GM12878 (cell line): Measurements from ENCODE around the gene BCKDHB. TPM values are rescaled to one million over a fixed set of nuclear protein-coding genes. Genes with fewer than 3 reads are reported as not detected.

Experiments
- ATAC-seq: fragments of 200-7000 bp; cut with Tn5 transposase; 3 replicates; pipeline ENCODE4 v1.9.1; 2020; ENCODE audit warnings: mild to moderate bottlenecking, moderate library complexity
- BruUV-seq: library from RNA; stranded (reverse); fragments of 400-500 nt; replicated peaks from 2 replicates; lab custom pipeline; 2021; lab: Mats Ljungman, UMichigan
- CTCF ChIA-PET: fragments of 300-600 bp; sonication (Branson Sonifier 250); formaldehyde crosslinking; extraction: SDS; loops from one replicate; lab custom pipeline; 2021; ENCODE audit warnings: inconsistent platforms; lab: Yijun Ruan, JAX
- POLR2A ChIA-PET: fragments of 350-600 bp; formaldehyde crosslinking; extraction: SDS; loops from one replicate; lab custom pipeline; 2021; ENCODE audit warnings: inconsistent platforms; lab: Charles Lee
- RAD21 ChIA-PET: fragments of 300-600 bp; sonication (Branson Sonifier 250); formaldehyde crosslinking; loops from one replicate; lab custom pipeline; 2023; ENCODE audit warnings: antibody characterized with exemption; ENCODE audit not compliant: unreplicated experiment; lab: Charles Lee
- SMC1A ChIA-PET: fragments of 300-600 bp; sonication (Branson Sonifier 250); formaldehyde crosslinking; loops from one replicate; lab custom pipeline; 2023; ENCODE audit not compliant: unreplicated experiment, uncharacterized antibody; lab: Charles Lee
- DNase-seq: peaks from one replicate; pipeline ENCODE4 v3.0.0-alpha.2; 2011; ENCODE audit warnings: low read depth, low spot score
- FAIRE-seq: peaks from 3 replicates; lab custom pipeline; 2011; peaks lifted over from hg19 to GRCh38; lab: Jason Lieb, UNC
- H2AFZ ChIP-seq: 2 replicates; pipeline ENCODE4 v1.6.0; 2011; ENCODE audit warnings: low read depth, low read length, control low read depth; ENCODE audit not compliant: control insufficient read depth
- H3K27ac ChIP-seq: 2 replicates; pipeline ENCODE4 v1.5.1; 2011; ENCODE audit warnings: control low read depth; ENCODE audit not compliant: control insufficient read depth, insufficient read depth
- H3K27me3 ChIP-seq, 2 experiments: replicated peaks in 1 of 2; 2 replicates each; pipeline versions ENCODE4 v1.6.0 to v1.6.1; 2011; ENCODE audit warnings: low read length in 1 of 2; ENCODE audit not compliant: control insufficient read depth in 2 of 2, insufficient read depth in 2 of 2
- H3K36me3 ChIP-seq, 2 experiments: 2 replicates each; pipeline ENCODE4 v1.5.1; 2011; ENCODE audit warnings: low read length in 1 of 2; ENCODE audit not compliant: control insufficient read depth in 2 of 2, insufficient read depth in 2 of 2
- H3K4me1 ChIP-seq: 2 replicates; pipeline ENCODE4 v1.6.1; 2011; ENCODE audit warnings: mild to moderate bottlenecking, low read length, moderate library complexity, mixed read lengths; ENCODE audit not compliant: control insufficient read depth, insufficient read depth
- H3K4me2 ChIP-seq: 2 replicates; pipeline ENCODE4 v1.6.0; 2011; ENCODE audit warnings: control low read depth; ENCODE audit not compliant: control insufficient read depth, insufficient read depth
- H3K4me3 ChIP-seq: fragments of 200-600 bp; sonication (generic); 2 replicates; pipeline ENCODE4 v1.5.1; 2016
- H3K79me2 ChIP-seq: 2 replicates; pipeline ENCODE4 v1.6.0; 2011; ENCODE audit warnings: low read length; ENCODE audit not compliant: control insufficient read depth, insufficient read depth
- H3K9ac ChIP-seq: 2 replicates; pipeline ENCODE4 v1.8.0; 2011; ENCODE audit warnings: low read length, control low read depth, mixed read lengths; ENCODE audit not compliant: control insufficient read depth, insufficient read depth
- H3K9me3 ChIP-seq: replicated peaks from 3 replicates; pipeline ENCODE4 v1.5.1; 2011; ENCODE audit warnings: mild to moderate bottlenecking, low read length; ENCODE audit not compliant: control insufficient read depth, insufficient read depth
- H4K20me1 ChIP-seq: 2 replicates; pipeline ENCODE4 v1.6.0; 2011; ENCODE audit not compliant: control insufficient read depth, insufficient read depth
- CTCF ChIP-seq, 3 experiments: IDR thresholded peaks in 2 of 3; conservative IDR thresholded peaks in 1 of 3; 2 replicates each; pipeline ENCODE4 v1.5.1; 2011; ENCODE audit warnings: low read depth in 3 of 3, low read length in 3 of 3, mild to moderate bottlenecking in 3 of 3, control low read depth in 2 of 3, moderate library complexity in 2 of 3, inconsistent platforms in 1 of 3, mixed read lengths in 1 of 3; ENCODE audit not compliant: control insufficient read depth in 2 of 3, insufficient read depth in 1 of 3; ENCODE audit errors: extremely low read depth in 1 of 3
- IKZF2 ChIP-seq, 2 experiments: fragments of 450-650 bp; IDR thresholded peaks; 2 replicates each; pipeline ENCODE4 v1.6.1; 2017; ENCODE audit warnings: mild to moderate bottlenecking in 2 of 2, moderate library complexity in 2 of 2
- RAD21 ChIP-seq: IDR thresholded peaks from 2 replicates; pipeline ENCODE4 v1.6.1; 2011; ENCODE audit warnings: mild to moderate bottlenecking, low read depth, low read length, moderate library complexity; ENCODE audit not compliant: insufficient read depth
- SMC3 ChIP-seq: IDR thresholded peaks from 2 replicates; pipeline ENCODE4 v1.6.1; 2011; ENCODE audit warnings: low read length, improper control_type of control experiment, borderline replicate concordance
- SP1 ChIP-seq: IDR thresholded peaks from one replicate; pipeline ENCODE4 v1.6.1; 2011; ENCODE audit warnings: low read depth, low read length
- TCF12 ChIP-seq: IDR thresholded peaks from 2 replicates; pipeline ENCODE4 v1.6.1; 2011; ENCODE audit warnings: low read depth, mild to moderate bottlenecking, low read length
- TCF7 ChIP-seq: IDR thresholded peaks from 2 replicates; pipeline ENCODE4 v1.6.1; 2014; ENCODE audit warnings: antibody characterized with exemption, borderline replicate concordance
- YY1 ChIP-seq: IDR thresholded peaks from 2 replicates; pipeline ENCODE4 v1.6.1; 2011; ENCODE audit warnings: low read depth, mild to moderate bottlenecking, low read length
- ZBED1 ChIP-seq: IDR thresholded peaks from 2 replicates; pipeline ENCODE4 v1.6.1; 2016; ENCODE audit warnings: borderline replicate concordance
- ZBTB33 ChIP-seq: fragments of 450-650 bp; IDR thresholded peaks from 2 replicates; pipeline ENCODE4 v1.6.1; 2017; ENCODE audit warnings: mild to moderate bottlenecking
- WGBS: methylation state at CpG from one replicate; pipeline ENCODE4 v1.1.6; 2016; ENCODE audit warnings: low lambda C conversion rate; ENCODE audit not compliant: insufficient replicate concordance, insufficient coverage; ENCODE audit errors: missing lambda C conversion rate; 5-methylcytosine and 5-hydroxymethylcytosine counted together
- in situ Hi-C: fragments of 300-500 bp; cut with MboI; formaldehyde crosslinking; loops from 9 replicates; pipeline ENCODE4 v1.14.3; 2018; ENCODE audit warnings: mixed read lengths
- intact Hi-C: fragments of 100-400 bp; cut with micrococcal nuclease; formaldehyde crosslinking; loops from one replicate; pipeline ENCODE4 v1.14.2; 2022; ENCODE audit not compliant: unreplicated experiment
- polyA plus RNA-seq, 11 experiments: library from polyadenylated mRNA; depleted of rRNA in 4 of 11; unstranded in 6 of 11; stranded (reverse) in 5 of 11; fragments of >200 nt; fragmentation: Nextera tagmentation in 4 of 11; fragmentation: Illumina TruSeq in 1 of 11; extraction: Ambion mirVana in 4 of 11; extraction: Trizol in 1 of 11; gene quantifications; 1 replicate in 1 of 11; 2 replicates in 10 of 11; pipeline versions ENCODE4 v1.2.1 to v1.2.3, GENCODE V29; 2011 to 2016; ENCODE audit warnings: inconsistent platforms in 2 of 11, missing spikeins in 2 of 11, low read depth in 1 of 11
- total RNA-seq, 4 experiments: library from RNA; depleted of rRNA in 3 of 4; stranded (reverse); fragments of >200 nt in 3 of 4; fragmentation: Illumina TruSeq in 1 of 4; extraction: Trizol in 1 of 4; gene quantifications; 2 replicates each; pipeline versions ENCODE4 v1.2.1 to v1.2.3, GENCODE V29; 2013 to 2021
- TF ChIP-seq, protein P1 (sequence below): IDR thresholded peaks from 2 replicates; pipeline ENCODE4 v1.6.1; 2012; ENCODE audit warnings: low read depth, low read length, improper control_type of control experiment

Gene BCKDHB
- total and polyA plus RNA-seq, 10 of the 15 experiments (the other 5 are each of a cell fraction or from before 2014, with no cell fraction given), result 12.9 to 57.1 (median 25.3) TPM

- no peaks in the 10 kb centered on the region for H4K20me1 ChIP-seq
- CTCF ChIA-PET, result interaction anchor here (0.7 to 1.4 kb wide), 3 partner anchors 10 to 756 kb away, joined by 3 to 4 read pairs (median 3); no protein-coding TSS in a partner anchor
- H3K9me3 ChIP-seq, result no peaks in the 10 kb centered on the region
- no peak overlapping the region for H3K4me2 ChIP-seq
- H3K9ac ChIP-seq, result no peak overlapping the region
- BruUV-seq, result no TSS peak
- 46% methylated on average over 2 of the region's 2 CpGs for WGBS
- H3K79me2 ChIP-seq, result no peaks in the 10 kb centered on the region
- H3K4me1 ChIP-seq, result no peaks in the 10 kb centered on the region
- FAIRE-seq (no peak), ATAC-seq (no peak)
- no peak overlapping the region for H3K27ac ChIP-seq
- intact Hi-C loops, result loop anchor here (5.0 kb wide), 1 partner anchor 125 kb away; no protein-coding TSS in a partner anchor
- H3K4me3 ChIP-seq, result no peak overlapping the region
- POLR2A ChIA-PET, result no interaction called here
- SMC1A ChIA-PET, result no interaction called here
- H3K36me3 ChIP-seq, result no peaks in the 10 kb centered on the region
- RAD21 ChIA-PET, result no interaction called here
- no peak overlapping the region for H2AFZ ChIP-seq
- no peaks in the 10 kb centered on the region for H3K27me3 ChIP-seq
- in situ Hi-C loops, result no loop called here
- no peak for TF ChIP-seq ZBED1
- TF ChIP-seq TCF12, result no peak
- no peak for TF ChIP-seq IKZF2 (IDR thresholded peaks at IDR 0.05)
- TF ChIP-seq, all 136 proteins: peak for 0
- DNase-seq, result no peak
These were observed 230.4 kb downstream of the BCKDHB start for GRCh38 chr6:80336911-80337310.

DNA sequence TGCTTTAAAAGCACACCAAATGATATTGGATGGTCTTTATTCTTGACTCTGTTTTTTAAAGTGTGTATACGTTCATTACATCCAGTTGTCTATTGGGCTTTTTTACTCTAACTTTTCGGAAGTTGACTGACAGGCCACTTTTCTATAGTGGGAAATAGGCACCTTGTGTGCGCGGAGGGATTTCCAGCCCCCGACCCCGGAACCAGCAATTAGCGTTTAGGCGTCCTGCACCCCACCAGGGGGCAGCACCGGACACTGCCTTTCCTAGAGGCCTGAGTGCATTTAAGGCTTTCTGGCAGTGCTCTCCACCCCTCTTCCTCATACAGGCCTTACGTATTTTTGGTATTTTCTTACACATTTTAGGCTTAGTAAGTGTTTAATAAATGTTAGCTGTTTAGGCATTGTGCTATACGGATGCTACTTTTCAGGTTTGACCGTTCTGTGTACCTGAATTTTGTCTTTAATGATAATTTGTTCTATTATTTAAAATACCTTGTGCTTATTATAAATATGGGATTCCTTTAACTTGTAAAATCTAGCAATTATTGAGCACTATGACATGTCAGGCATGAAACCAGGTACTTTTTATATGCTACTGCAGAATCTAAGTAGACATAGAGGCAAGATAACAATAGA lies 231.8 kb downstream of the BCKDHB start:
- FAIRE-seq (no peak), DNase-seq (no peak), ATAC-seq (peak; percentile 78)
- in situ Hi-C loops (no loop called here), intact Hi-C loops (loop anchor here (5.0 kb wide), 1 partner anchor 126 kb away; no protein-coding TSS in a partner anchor)
- no peaks in the 10 kb centered on the region for H3K9me3 ChIP-seq
- ChIA-PET CTCF (interaction anchor here (1.4 kb wide), 1 partner anchor 9 kb away, joined by 4 read pairs; no protein-coding TSS in a partner anchor), RAD21 (no interaction called here), SMC1A (no interaction called here), POLR2A (no interaction called here)
- H3K9ac ChIP-seq, result no peak overlapping the region
- H3K79me2 ChIP-seq, result no peaks in the 10 kb centered on the region
- no peak overlapping the region for H3K27ac ChIP-seq
- H3K27me3 ChIP-seq, result no peaks in the 10 kb centered on the region
- BruUV-seq, result no TSS peak
- no peaks in the 10 kb centered on the region for H4K20me1 ChIP-seq
- H3K4me2 ChIP-seq, result no peak overlapping the region
- no peak overlapping the region for H3K4me3 ChIP-seq
- H3K36me3 ChIP-seq, result no peaks in the 10 kb centered on the region
- no peak overlapping the region for H2AFZ ChIP-seq
- 98% methylated on average over 11 of the region's 12 CpGs for WGBS
- H3K4me1 ChIP-seq, result no peaks in the 10 kb centered on the region
- TF ChIP-seq, protein P1, sequence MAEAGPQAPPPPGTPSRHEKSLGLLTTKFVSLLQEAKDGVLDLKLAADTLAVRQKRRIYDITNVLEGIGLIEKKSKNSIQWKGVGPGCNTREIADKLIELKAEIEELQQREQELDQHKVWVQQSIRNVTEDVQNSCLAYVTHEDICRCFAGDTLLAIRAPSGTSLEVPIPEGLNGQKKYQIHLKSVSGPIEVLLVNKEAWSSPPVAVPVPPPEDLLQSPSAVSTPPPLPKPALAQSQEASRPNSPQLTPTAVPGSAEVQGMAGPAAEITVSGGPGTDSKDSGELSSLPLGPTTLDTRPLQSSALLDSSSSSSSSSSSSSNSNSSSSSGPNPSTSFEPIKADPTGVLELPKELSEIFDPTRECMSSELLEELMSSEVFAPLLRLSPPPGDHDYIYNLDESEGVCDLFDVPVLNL, result no peak
- TF ChIP-seq YY1, result 0 out of 2 replicates have a peak, but pooled peaks have one; percentile 27
- TF ChIP-seq RAD21, result peak; percentile 42
- peak; percentile 21; the same call in 1 of the 2 replicates for TF ChIP-seq SMC3
- peak; percentile 30 to 70 (median 68) for TF ChIP-seq CTCF (IDR thresholded peaks at IDR 0.05 in 2 of 3, conservative IDR thresholded peaks at IDR 0.05 in 1 of 3; ENCODE audit: control insufficient read depth in 2 of 3, extremely low read depth in 1 of 3, insufficient read depth in 1 of 3, low read depth in 3 of 3, low read length in 3 of 3)
- TF ChIP-seq SP1, result no peak
- no peak for TF ChIP-seq TCF7
- peak; percentile 84; the same call in 1 of the 2 replicates for TF ChIP-seq ZBTB33
